Activated T-helper 2 cell treated with anti-CD3 and anti-CD28 coated beads, Interferon-gamma antibody, Interleukin-2, Interleukin-4, amounts not matched to agents 10 μg/mL and 5 μg/mL and 100 μg/mL, durations not matched to agents 14 hours and 24 hours and 36 hours (primary cell): ENCODE measurements around the gene TSPAN14. TPM values are rescaled to one million over a fixed set of nuclear protein-coding genes. Genes with fewer than 3 reads are reported as not detected.

Experiments
- DNase-seq: peaks from one replicate; pipeline ENCODE4 v3.0.0; 2021; ENCODE audit warnings: low spot score
- H3K27ac Mint-ChIP-seq: one replicate; pipeline ENCODE4 v1.8.0; 2021; ENCODE audit warnings: mixed read lengths
- H3K27me3 Mint-ChIP-seq: one replicate; pipeline ENCODE4 v1.8.0; 2021; ENCODE audit warnings: low read depth, mixed read lengths
- H3K36me3 Mint-ChIP-seq: one replicate; pipeline ENCODE4 v1.8.0; 2021; ENCODE audit warnings: low read depth, mixed read lengths
- H3K4me1 Mint-ChIP-seq: one replicate; pipeline ENCODE4 v1.8.0; 2021; ENCODE audit warnings: low read depth, mixed read lengths
- H3K4me3 Mint-ChIP-seq: one replicate; pipeline ENCODE4 v1.8.0; 2021; ENCODE audit warnings: low read depth, mild to moderate bottlenecking, moderate library complexity, mixed read lengths
- H3K9me3 Mint-ChIP-seq: one replicate; pipeline ENCODE4 v1.8.0; 2021; ENCODE audit warnings: mixed read lengths
- intact Hi-C: fragments of 100-400 bp; cut with micrococcal nuclease; formaldehyde crosslinking; loops from one replicate; pipeline ENCODE4 v1.15.1; 2023
- total RNA-seq: library from RNA; stranded (reverse); gene quantifications from 2 replicates; pipeline ENCODE4 v1.2.3, GENCODE V29; 2022

Gene TSPAN14
- total RNA-seq, 1 donor from 2014 or later: 45.4 TPM

DNA sequence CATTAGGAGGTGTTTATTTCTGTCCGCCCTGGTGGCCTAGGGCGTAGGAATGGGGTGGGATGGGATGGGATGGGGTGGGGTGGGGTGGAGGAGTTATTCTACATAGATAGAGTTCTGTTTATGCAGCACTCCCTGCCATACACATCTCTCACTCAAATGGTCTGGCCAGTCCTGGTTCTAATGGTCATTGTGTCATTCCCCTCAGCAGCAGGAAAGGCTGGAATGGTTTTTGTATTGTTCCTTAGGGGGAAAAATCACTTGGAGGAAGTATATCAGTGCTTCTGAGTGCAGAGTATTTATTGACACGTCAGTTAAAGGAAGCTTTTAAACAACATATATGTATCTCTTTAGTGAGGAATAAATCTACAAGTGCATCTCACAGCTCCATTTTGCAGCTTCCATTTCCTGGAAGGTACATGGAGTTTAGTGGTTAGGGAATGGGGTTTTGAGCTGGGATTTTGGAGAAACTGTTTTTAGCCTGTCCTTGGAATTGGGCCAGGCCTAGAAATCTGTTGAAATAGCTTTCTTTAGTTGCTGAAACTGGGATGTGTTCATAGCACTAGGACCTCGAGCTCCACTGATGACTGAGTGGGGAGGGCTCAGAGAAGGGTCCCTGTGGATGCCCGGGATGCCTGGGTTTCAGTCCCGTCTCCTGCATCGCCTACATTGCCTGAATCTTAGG lies 8.3 kb downstream of the TSPAN14 start:
- DNase-seq: no peak
- intact Hi-C loops: no loop called here
- Mint-ChIP-seq H3K9me3 (no peaks in the 10 kb centered on the region), H3K4me1 (peaks cover 96% of the 10 kb centered on the region), H3K27me3 (no peaks in the 10 kb centered on the region), H3K27ac (peak overlapping the region; percentile 50), H3K36me3 (peaks cover 20% of the 10 kb centered on the region), H3K4me3 (no peak overlapping the region)

DNA sequence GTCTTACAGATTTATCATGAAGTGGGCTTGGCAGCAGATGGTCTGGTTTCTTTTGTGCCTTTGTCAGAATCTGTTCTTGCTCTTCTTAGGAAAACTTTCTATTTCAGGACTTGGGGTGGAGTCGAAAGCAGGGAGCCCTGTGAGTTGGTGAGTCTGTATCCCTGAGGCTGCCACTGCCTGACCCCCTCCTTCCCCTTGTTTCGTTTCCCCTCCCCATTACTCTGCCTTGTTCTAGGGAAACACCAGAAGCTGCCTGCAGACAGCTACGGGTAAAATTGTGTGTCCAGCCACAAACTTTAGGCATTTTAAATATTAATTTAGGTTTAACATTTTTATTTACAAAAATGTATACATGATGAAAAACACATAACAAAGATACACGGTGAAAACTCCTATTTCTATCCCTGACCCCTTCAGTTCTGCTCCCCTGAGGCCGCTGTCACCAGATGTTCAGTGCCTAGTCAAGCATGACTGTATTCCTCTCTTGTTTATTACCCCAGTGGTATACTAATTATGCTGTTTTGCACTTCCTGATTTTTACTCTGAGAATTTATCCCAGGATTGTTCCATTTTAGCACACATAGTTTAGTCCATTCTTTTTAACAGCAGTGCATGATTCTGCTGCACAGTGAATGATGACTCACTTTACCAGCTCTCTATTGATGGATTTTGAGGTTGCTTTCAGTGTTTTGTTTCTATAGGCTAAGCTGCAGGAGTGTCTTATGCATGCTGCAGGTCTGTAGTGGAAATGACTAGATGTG lies 9.1 kb downstream of the TSPAN14 start:
- Mint-ChIP-seq H3K27ac (peak overlapping the region; percentile 85), H3K9me3 (no peaks in the 10 kb centered on the region), H3K4me1 (peaks cover 96% of the 10 kb centered on the region), H3K27me3 (no peaks in the 10 kb centered on the region), H3K4me3 (peak overlapping the region; percentile 67), H3K36me3 (peaks cover 17% of the 10 kb centered on the region)
- intact Hi-C loops: loop anchor here (1.0 kb wide), 1 partner anchor 8 kb away; no protein-coding TSS in a partner anchor
- DNase-seq: no peak

DNA sequence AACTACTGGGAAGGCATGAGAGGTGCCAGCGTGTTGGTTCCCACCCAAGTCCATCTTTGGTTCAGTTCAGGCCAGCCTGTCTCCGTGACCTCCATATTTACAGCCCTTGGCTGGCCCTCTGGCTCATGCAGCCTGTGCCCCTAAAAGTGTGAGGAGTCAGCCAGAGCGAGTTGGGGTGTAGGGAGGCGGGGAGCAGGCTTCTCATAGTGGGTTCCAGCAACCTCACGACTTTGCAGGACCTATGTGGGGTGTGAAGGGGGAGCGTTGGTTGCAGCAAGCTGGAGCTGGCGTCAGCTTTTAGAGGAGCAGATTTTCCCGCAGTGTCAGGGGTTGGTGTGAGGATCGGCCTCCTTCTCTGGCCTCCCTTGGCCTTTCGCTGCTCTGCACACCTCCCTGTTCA lies 9.8 kb downstream of the TSPAN14 start:
- peak overlapping the region; percentile 67 for H3K4me3 Mint-ChIP-seq
- no peaks in the 10 kb centered on the region for H3K27me3 Mint-ChIP-seq
- H3K4me1 Mint-ChIP-seq: peaks cover 95% of the 10 kb centered on the region
- H3K36me3 Mint-ChIP-seq: peaks cover 14% of the 10 kb centered on the region
- no peak for DNase-seq
- intact Hi-C loops: loop anchor here (1.0 kb wide), 1 partner anchor 7 kb away; no protein-coding TSS in a partner anchor
- H3K27ac Mint-ChIP-seq: peak overlapping the region; percentile 85
- H3K9me3 Mint-ChIP-seq: no peaks in the 10 kb centered on the region

DNA sequence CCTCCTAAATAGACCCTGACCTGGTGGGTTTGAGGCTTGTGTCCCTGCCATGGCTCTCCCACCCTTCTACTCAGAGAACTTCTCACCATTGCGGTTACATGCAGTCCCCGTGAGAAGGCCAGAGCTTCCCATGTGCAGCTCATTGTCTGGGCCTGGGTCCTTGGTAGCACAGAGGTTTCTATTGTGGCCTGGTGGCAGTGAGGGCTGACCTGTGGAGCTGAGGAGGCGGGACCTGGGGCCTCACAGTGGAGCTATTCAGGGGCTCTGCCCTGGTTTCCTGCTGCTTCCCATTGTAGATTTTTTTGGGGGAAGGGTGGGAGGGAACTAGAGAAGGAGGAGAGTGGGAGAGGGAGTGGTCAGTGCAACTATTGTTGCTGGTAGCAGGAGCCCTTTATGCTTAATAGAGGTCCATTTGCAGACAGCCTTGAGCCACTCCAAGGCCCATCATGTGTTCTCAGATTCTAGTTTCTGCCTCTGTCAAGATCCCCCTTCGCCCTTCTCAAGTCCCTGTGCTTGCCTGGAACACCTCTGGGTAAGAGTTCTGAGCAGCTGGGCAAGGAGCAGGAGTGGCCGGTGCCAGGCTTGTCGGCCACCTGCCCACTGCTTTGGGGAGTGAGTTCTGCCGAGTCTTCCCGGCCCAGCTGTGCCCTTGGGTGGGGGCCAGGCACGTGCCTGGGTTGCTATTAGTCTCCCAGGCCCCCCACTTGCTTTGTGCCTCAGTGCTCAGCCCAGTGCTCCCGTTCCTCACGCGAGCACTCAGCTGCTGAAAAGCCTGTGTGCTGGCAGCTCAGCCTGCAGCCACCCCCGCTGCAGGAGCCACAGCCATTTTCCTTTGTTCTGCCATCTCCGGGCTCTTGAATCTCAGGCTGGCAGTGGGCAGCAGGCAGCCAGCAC lies 10.7 kb downstream of the TSPAN14 start:
- no peak for DNase-seq
- H3K36me3 Mint-ChIP-seq: peaks cover 20% of the 10 kb centered on the region
- H3K9me3 Mint-ChIP-seq: no peaks in the 10 kb centered on the region
- peak overlapping the region; percentile 91 for H3K27ac Mint-ChIP-seq
- intact Hi-C loops: no loop called here
- peak overlapping the region; percentile 74 for H3K4me3 Mint-ChIP-seq
- H3K4me1 Mint-ChIP-seq: peaks cover 94% of the 10 kb centered on the region
- no peaks in the 10 kb centered on the region for H3K27me3 Mint-ChIP-seq

DNA sequence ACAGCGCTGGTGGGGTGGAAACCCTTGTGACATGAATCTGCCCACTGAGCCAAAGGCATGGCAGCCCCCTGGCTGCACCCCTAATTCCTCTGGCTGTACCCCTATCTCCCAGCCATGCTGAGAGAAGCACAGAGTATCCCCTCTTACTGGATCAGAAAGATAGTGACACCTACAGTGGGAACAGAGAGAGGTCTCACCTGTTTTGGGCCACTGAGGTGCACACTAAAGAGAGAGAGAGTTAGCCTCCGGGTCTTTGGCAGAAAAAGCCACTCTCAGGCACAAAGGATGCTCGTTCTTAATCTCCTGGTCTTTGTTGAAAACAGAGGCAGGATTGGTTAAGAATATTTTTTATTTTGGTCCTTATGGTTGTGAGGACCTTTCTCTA lies 11.3 kb downstream of the TSPAN14 start:
- no peaks in the 10 kb centered on the region for H3K9me3 Mint-ChIP-seq
- H3K27me3 Mint-ChIP-seq: no peaks in the 10 kb centered on the region
- H3K36me3 Mint-ChIP-seq: peaks cover 24% of the 10 kb centered on the region
- H3K27ac Mint-ChIP-seq: peak overlapping the region; percentile 91
- no peak for DNase-seq
- H3K4me3 Mint-ChIP-seq: peak overlapping the region; percentile 74
- intact Hi-C loops: no loop called here
- peaks cover 91% of the 10 kb centered on the region for H3K4me1 Mint-ChIP-seq

DNA sequence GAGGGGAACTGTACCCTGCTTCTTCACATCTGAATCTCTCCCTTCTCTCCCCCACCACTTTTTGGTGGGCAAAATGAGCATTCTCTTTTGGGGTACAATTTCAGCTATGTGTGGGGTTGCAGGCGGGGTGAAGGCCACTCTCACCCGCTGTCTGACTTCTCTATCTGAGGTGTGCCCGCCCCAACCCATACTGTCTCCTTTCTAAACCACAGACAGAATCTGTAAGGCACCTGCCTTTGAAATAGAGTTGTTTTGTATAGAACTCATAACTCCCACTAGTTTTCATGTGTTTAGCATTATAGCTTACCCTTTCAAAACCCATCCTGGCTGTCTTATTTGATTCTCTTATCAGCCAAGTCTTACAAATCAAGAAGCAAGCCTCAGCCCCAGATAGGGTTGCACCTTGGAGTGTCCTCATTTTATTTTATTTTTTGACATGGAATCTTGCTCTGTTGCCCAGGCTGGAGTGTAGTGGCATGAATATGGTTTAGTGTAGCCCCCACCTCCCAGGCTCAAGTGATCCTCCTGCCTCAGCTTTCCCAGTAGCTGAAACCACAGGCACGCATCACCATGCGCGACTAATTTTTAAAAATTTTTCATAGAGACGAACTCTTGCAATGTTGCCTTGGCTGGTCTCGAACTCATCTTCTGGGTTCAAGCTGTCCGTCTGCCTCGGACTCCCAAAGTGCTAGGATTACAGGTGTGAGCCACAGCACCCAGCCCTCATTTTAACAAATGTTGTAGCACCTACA lies 11.9 kb downstream of the TSPAN14 start:
- peak overlapping the region; percentile 91 for H3K27ac Mint-ChIP-seq
- no peak for DNase-seq
- intact Hi-C loops: no loop called here
- H3K9me3 Mint-ChIP-seq: no peaks in the 10 kb centered on the region
- H3K36me3 Mint-ChIP-seq: peaks cover 29% of the 10 kb centered on the region
- no peaks in the 10 kb centered on the region for H3K27me3 Mint-ChIP-seq
- peak overlapping the region; percentile 74 for H3K4me3 Mint-ChIP-seq
- peaks cover 91% of the 10 kb centered on the region for H3K4me1 Mint-ChIP-seq

DNA sequence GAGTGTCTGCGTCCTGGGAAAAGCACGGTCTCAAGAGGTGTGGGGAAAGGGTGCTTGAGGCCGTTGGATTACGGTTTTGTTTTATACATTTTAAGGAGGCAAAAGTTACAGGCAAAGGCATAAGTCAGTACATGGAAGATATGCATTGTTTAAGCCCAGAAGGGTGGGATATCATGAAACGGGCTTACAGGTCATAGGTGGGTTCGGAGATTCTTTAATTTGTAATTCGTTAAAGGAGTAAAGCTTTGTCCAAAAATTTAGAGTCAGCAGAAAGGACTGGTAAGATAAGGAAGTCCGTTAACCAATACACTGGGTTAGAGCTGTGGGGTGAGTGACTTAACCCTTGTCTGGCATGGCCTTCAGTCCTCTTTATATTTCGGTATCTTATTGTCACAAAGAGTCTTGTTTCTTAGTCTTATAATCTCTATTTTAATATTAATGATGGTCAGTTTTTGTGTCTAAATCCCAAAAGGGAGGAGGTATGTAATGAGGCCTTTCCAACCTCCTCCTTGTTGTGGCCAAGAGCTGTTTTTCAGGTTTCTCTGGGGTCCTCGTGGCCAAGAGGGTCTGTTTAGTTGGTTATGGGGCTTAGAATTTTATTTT lies 12.7 kb downstream of the TSPAN14 start:
- peaks cover 91% of the 10 kb centered on the region for H3K4me1 Mint-ChIP-seq
- peak overlapping the region; percentile 91 for H3K27ac Mint-ChIP-seq
- intact Hi-C loops: loop anchor here (1.0 kb wide), 1 partner anchor 8 kb away; no protein-coding TSS in a partner anchor
- peaks cover 37% of the 10 kb centered on the region for H3K36me3 Mint-ChIP-seq
- DNase-seq: no peak
- H3K9me3 Mint-ChIP-seq: no peaks in the 10 kb centered on the region
- H3K4me3 Mint-ChIP-seq: peak overlapping the region; percentile 61
- H3K27me3 Mint-ChIP-seq: no peaks in the 10 kb centered on the region

DNA sequence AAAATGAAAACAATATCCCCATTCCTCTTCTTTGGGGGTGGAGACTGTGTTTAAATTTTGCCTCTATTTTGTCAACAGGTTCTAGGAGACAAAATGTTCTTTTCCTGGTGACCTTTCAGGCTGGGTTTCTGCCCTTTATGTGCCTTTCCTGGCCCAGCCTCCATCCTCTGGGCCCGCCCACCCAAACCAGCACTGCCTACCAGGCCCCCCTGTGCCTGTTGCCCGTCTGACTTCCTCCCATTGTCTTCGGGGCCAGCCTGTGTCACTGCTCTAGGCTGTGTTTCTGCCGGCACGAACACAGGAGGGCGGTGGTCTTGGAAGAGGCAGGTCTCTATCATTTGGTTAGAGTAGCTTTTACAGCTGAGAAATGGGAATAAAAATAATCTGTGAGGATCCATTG lies 13.9 kb downstream of the TSPAN14 start:
- intact Hi-C loops: loop anchor here (2.0 kb wide), 1 partner anchor 37 kb away; no protein-coding TSS in a partner anchor
- H3K4me1 Mint-ChIP-seq: peaks cover 93% of the 10 kb centered on the region

DNA sequence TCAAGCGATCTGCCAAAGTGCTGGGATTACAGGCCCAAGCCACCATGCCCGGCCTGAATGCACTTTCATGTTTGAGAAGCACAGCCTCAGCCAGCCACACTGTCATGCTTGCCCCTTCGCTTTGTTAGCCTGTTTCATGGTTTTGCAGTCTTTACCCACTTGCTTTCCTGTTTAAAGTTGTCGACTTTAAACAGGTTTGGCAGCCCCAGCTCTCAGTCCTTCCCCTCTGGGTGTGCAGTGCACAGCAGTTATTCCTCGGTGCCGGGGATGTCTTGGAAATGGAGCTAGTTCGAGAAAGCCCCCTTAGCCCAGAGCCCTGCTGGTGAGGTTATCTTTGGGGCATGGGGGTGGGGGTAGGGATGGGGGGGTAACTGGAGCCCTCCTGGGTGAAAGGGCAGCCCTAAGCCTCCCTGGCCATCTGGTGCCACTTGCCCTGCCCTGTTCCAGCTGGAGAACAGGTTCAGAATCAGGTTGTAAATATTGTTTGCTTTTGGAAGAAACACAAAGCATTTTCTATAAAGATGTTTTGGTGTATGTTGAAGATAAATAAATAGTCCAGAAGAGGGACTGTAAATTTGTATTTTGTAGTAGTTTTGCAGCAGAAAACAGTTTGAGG lies 14.8 kb downstream of the TSPAN14 start:
- H3K27me3 Mint-ChIP-seq: no peaks in the 10 kb centered on the region
- intact Hi-C loops: loop anchor here (2.0 kb wide), 1 partner anchor 36 kb away; no protein-coding TSS in a partner anchor
- peaks cover 93% of the 10 kb centered on the region for H3K4me1 Mint-ChIP-seq
- peak overlapping the region; percentile 91 for H3K27ac Mint-ChIP-seq
- DNase-seq: no peak
- peak overlapping the region; percentile 63 for H3K4me3 Mint-ChIP-seq
- H3K36me3 Mint-ChIP-seq: peaks cover 41% of the 10 kb centered on the region
- H3K9me3 Mint-ChIP-seq: no peaks in the 10 kb centered on the region

More for the DNA sequence above, 13.9 kb downstream of the TSPAN14 start:
- H3K4me3 Mint-ChIP-seq: peak overlapping the region; percentile 66
- peaks cover 41% of the 10 kb centered on the region for H3K36me3 Mint-ChIP-seq
- no peak for DNase-seq
- no peaks in the 10 kb centered on the region for H3K27me3 Mint-ChIP-seq
- H3K27ac Mint-ChIP-seq: peak overlapping the region; percentile 91
- H3K9me3 Mint-ChIP-seq: no peaks in the 10 kb centered on the region

DNA sequence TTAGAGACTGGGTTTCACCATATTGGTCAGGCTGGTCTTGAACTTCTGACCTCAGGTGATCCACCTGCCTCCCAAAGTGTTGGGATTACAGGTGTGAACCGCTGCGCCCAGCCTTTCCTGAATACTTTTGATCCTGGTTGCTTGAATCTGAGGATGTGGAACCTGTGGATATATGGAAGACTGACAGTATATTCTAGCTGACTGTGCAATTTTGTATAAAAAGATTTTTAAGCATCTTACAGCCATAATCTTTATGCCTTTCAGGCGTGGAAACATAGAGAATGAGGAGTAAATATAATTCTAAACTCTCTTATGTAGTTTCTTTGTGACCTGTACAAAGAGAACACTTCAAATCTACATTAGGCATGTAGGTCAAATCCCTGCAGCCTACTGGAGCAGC lies 16.2 kb downstream of the TSPAN14 start:
- Mint-ChIP-seq H3K9me3 (no peaks in the 10 kb centered on the region), H3K4me1 (peaks cover 92% of the 10 kb centered on the region), H3K27ac (peak overlapping the region; percentile 29), H3K4me3 (no peak overlapping the region), H3K36me3 (peaks cover 53% of the 10 kb centered on the region), H3K27me3 (no peaks in the 10 kb centered on the region)
- intact Hi-C loops: loop anchor here (5.0 kb wide), 1 partner anchor 268 kb away; no protein-coding TSS in a partner anchor
- no peak for DNase-seq

DNA sequence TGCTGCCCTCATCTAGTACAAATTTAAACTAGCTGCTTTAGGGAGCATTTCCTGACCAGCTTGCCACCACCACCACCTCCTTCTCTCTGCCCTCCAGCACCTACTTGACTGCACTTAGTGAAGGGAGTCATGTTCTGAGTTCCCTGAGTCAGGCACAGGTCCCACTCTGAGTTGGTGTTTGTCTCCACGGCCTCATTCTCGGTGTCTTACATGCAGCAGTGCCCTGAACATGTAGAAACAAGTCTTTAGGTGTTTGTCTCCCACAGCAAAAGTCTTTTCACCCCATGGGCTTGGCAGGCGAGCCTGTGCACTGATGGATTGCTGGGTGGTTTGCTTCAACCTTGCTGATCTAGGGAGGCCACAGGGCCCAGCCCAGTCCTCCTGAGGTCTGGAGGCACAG lies 16.9 kb downstream of the TSPAN14 start:
- Mint-ChIP-seq H3K9me3 (no peaks in the 10 kb centered on the region), H3K4me3 (peak overlapping the region; percentile 28), H3K27ac (peak overlapping the region; percentile 92), H3K4me1 (peaks cover 84% of the 10 kb centered on the region), H3K27me3 (no peaks in the 10 kb centered on the region), H3K36me3 (peaks cover 55% of the 10 kb centered on the region)
- intact Hi-C loops: loop anchor here (1.0 to 5.0 kb wide), 2 partner anchors 8 to 269 kb away; no protein-coding TSS in a partner anchor
- DNase-seq: no peak
